ENCODE data around the gene YPEL5. TPM values are rescaled to one million over a fixed set of nuclear protein-coding genes. Genes with fewer than 3 reads are reported as not detected.
A peak's percentile ranks its signal among the peaks of the same experiment; 100 is the strongest.

The YPEL5 gene
- total and polyA plus RNA-seq, 8 donors: 17.7 to 192 (median 72.0) TPM

DNA sequence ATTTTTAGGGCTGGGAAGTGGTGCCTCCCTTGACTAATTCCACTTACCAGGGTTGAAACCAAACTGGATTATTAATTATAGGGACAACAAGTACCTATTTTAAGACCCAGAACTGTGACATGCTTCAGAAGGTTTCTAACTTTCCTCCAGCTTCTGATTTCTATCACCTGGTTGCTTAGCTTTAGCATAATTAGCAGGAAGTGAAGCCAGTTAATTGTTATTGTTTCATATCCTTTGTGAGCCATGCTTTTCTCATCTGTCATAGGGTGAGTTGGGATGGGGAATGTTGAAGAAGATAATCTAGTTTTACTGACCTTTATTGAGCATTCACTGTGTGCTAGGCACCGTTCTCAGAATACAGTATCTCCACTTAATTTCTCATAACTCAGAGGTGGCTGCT is 3.2 kb downstream of the YPEL5 start:
- intact Hi-C loops (cut with DNase I; ENCODE audit: low total_unique reads): no loop called here
- Histone ChIP-seq H3K27ac (peak overlapping the region in 1 of 5 donors; percentile 19), H3K4me1 (peaks cover 40 to 81% (median 64%) of the 10 kb centered on the region in 4 donors)

DNA sequence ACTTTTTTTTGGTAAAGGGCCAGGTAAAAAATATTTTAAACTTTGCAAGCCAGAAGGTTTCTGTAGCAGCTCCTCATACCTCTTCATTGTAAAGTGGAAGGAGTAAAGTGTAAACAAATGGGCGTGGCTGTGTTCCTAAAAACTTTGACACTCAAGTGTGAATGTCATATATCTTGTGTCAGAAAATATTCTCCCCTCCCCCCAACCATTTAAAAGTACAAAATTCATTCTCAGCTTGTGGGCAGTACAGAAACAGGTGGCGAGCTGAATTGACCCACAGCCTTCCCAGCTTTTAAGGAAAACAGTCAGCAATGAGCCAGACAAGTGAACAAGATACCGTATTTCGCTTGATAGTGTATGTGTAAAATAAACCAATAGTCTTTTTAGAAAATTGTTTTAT is 4.0 kb downstream of the YPEL5 start:
- intact Hi-C loops (cut with DNase I; ENCODE audit: low total_unique reads): no loop called here
- TF ChIP-seq, protein P1, sequence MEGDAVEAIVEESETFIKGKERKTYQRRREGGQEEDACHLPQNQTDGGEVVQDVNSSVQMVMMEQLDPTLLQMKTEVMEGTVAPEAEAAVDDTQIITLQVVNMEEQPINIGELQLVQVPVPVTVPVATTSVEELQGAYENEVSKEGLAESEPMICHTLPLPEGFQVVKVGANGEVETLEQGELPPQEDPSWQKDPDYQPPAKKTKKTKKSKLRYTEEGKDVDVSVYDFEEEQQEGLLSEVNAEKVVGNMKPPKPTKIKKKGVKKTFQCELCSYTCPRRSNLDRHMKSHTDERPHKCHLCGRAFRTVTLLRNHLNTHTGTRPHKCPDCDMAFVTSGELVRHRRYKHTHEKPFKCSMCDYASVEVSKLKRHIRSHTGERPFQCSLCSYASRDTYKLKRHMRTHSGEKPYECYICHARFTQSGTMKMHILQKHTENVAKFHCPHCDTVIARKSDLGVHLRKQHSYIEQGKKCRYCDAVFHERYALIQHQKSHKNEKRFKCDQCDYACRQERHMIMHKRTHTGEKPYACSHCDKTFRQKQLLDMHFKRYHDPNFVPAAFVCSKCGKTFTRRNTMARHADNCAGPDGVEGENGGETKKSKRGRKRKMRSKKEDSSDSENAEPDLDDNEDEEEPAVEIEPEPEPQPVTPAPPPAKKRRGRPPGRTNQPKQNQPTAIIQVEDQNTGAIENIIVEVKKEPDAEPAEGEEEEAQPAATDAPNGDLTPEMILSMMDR (IDR thresholded peaks at IDR 0.05): no peak
- TF ChIP-seq POLR2A (IDR thresholded peaks at IDR 0.05) (no peak), POLR2AphosphoS5 (IDR thresholded peaks at IDR 0.05) (no peak), EP300 (IDR thresholded peaks at IDR 0.05) (no peak)
- Histone ChIP-seq H3K4me1 (peaks cover 40 to 84% (median 66%) of the 10 kb centered on the region in 4 donors), H3K27ac (peak overlapping the region in 1 of 5 donors; percentile 19), H3K36me3 (peaks cover 0 to 27% (median 17%) of the 10 kb centered on the region in 4 donors), H3K9me3 (no peaks in the 10 kb centered on the region), H3K27me3 (no peaks in the 10 kb centered on the region), H3K4me3 (peak overlapping the region in 1 of 4 donors; percentile 2)
- 64 to 76% (median 72%) methylated on average over 4 of the region's 4 CpGs for WGBS, 5 donors
- no peak for DNase-seq

More for the DNA sequence above, 3.2 kb downstream of the YPEL5 start:
- no peaks in the 10 kb centered on the region for H3K9me3 ChIP-seq
- H3K4me3 ChIP-seq: peak overlapping the region in 1 of 4 donors; percentile 20
- 62 to 73% (median 65%) methylated on average over 1 of the region's 1 CpG for WGBS, 5 donors
- no peaks in the 10 kb centered on the region for H3K27me3 ChIP-seq
- TF ChIP-seq POLR2A (IDR thresholded peaks at IDR 0.05): no peak
- no peak for TF ChIP-seq POLR2AphosphoS5 (IDR thresholded peaks at IDR 0.05)
- TF ChIP-seq, protein P1 (IDR thresholded peaks at IDR 0.05): no peak
- TF ChIP-seq EP300 (IDR thresholded peaks at IDR 0.05): no peak
- no peak for DNase-seq
- H3K36me3 ChIP-seq: peaks cover 0 to 27% (median 17%) of the 10 kb centered on the region in 4 donors

DNA sequence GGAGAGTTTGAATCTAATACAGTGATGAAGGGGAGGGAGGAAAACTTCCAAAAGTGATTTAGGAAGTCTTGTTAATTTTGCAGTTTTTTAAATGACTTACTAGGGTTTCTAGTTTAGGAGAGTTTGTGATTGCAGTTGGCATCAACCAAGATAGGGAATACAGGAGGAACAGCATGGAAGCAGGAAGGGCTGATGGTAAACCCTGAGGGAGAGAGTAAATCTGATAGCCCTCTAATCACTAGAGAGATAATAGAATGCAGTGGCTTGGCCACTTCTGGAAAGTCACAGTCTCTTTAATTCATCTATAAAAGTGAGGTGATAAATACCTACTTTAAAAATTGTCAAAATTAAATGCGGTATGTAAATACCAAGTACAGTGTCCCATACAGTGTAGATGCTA is 5.6 kb downstream of the YPEL5 start:
- TF ChIP-seq POLR2AphosphoS5 (IDR thresholded peaks at IDR 0.05) (no peak), POLR2A (IDR thresholded peaks at IDR 0.05) (no peak), EP300 (IDR thresholded peaks at IDR 0.05) (no peak)
- TF ChIP-seq, protein P1 (IDR thresholded peaks at IDR 0.05): no peak
- no peak for DNase-seq
- Histone ChIP-seq H3K27me3 (no peaks in the 10 kb centered on the region), H3K27ac (no peak overlapping the region), H3K9me3 (no peaks in the 10 kb centered on the region), H3K36me3 (peaks cover 7 to 38% (median 32%) of the 10 kb centered on the region in 4 donors), H3K4me3 (no peak overlapping the region), H3K4me1 (peaks cover 40 to 94% (median 69%) of the 10 kb centered on the region in 4 donors)
- WGBS, 5 donors: 94 to 100% (median 97%) methylated on average over 1 of the region's 1 CpG
- intact Hi-C loops (cut with DNase I; ENCODE audit: low total_unique reads): no loop called here

DNA sequence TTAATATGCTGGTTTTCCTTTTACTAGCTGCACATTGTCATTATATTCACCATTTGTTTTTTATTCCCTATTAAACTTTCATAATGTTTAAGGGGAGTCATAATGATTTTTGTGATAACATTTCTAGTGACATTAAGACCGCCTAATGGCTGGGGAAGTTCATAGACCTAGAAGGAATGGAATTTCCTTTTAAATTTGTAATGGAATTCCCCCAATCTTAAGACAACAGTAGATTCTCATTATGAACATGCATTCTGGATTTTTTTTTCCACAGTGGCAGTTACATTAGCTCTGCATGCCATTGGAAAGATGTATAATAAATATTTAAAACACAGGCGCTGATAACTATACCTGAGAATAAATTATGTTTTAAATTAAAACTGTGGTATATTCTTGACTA is 8.4 kb downstream of the YPEL5 start:
- intact Hi-C loops (cut with DNase I; ENCODE audit: low total_unique reads): no loop called here
- Histone ChIP-seq H3K4me1 (peaks cover 20 to 95% (median 57%) of the 10 kb centered on the region in 4 donors), H3K27me3 (no peaks in the 10 kb centered on the region), H3K36me3 (peaks cover 12 to 55% (median 52%) of the 10 kb centered on the region in 4 donors), H3K9me3 (no peaks in the 10 kb centered on the region), H3K27ac (no peak overlapping the region), H3K4me3 (no peak overlapping the region)
- no peak for TF ChIP-seq POLR2AphosphoS5 (IDR thresholded peaks at IDR 0.05)
- TF ChIP-seq, protein P1 (IDR thresholded peaks at IDR 0.05): no peak
- TF ChIP-seq POLR2A (IDR thresholded peaks at IDR 0.05): no peak
- no peak for TF ChIP-seq EP300 (IDR thresholded peaks at IDR 0.05)
- no peak for DNase-seq
- WGBS, 5 donors: 70 to 88% (median 74%) methylated on average over 2 of the region's 2 CpGs
